GM21723 (cell line): Measurements from ENCODE around the gene MRGPRX4.
"Not testable (repeated sequence)": the region's sequence is repeated elsewhere in the genome, so short reads cannot be mapped to it uniquely, and the experiment has no call there.

ENCODE experiments used
- ATAC-seq: cut with Tn5 transposase; IDR thresholded peaks from one replicate; pipeline ENCODE4 v1.9.1; 2021; ENCODE audit warnings: mild to moderate bottlenecking, moderate library complexity; ENCODE audit not compliant: unreplicated experiment

The MRGPRX4 gene

GRCh38 chr11:18172666-18173065, at the start of gene MRGPRX4:
Gene MRGPRX4, plus strand, starts transcription at chr11:18172837. Its CDS starts 420 bp downstream, at chr11:18173257.
- no peak for ATAC-seq

- ATAC-seq = not testable (repeated sequence)
These were observed 41.5 kb upstream of the MRGPRX4 start for GRCh38 chr11:18131115-18131514.

GRCh38 chr11:18132341-18132740, 40.3 kb upstream of the MRGPRX4 start, which contains the start of gene MRGPRX3:
Gene MRGPRX3, plus strand, starts transcription at chr11:18132571. Its CDS starts 4,632 bp downstream, at chr11:18137203.
- ATAC-seq = no peak

- no peak for ATAC-seq
These were observed 37.3 kb upstream of the MRGPRX4 start for GRCh38 chr11:18135308-18135707.

- no peak for ATAC-seq
These were observed 35.3 kb upstream of the MRGPRX4 start for GRCh38 chr11:18137186-18137800.

GRCh38 chr11:18140145-18140544, 32.5 kb upstream of the MRGPRX4 start:
- no peak for ATAC-seq

- no peak for ATAC-seq
These were observed 28.4 kb upstream of the MRGPRX4 start for GRCh38 chr11:18144243-18144642.

- ATAC-seq = no peak
These were observed 27.6 kb upstream of the MRGPRX4 start for GRCh38 chr11:18145025-18145424.

GRCh38 chr11:18145837-18146236, 26.8 kb upstream of the MRGPRX4 start:
- no peak for ATAC-seq

GRCh38 chr11:18151581-18151980, 21.1 kb upstream of the MRGPRX4 start:
- no peak for ATAC-seq

- ATAC-seq = no peak
These were observed 4.3 kb upstream of the MRGPRX4 start for GRCh38 chr11:18168372-18168771.

- no peak for ATAC-seq
These were observed 1.1 kb upstream of the MRGPRX4 start for GRCh38 chr11:18171377-18172000.

- no peak for ATAC-seq
These were observed 709 bp downstream of the MRGPRX4 start for GRCh38 chr11:18173225-18173866.

GRCh38 chr11:18188796-18189195, 16.2 kb downstream of the MRGPRX4 start:
- no peak for ATAC-seq

GRCh38 chr11:18189476-18190245, 17.0 kb downstream of the MRGPRX4 start:
- ATAC-seq = not testable (repeated sequence)

- no peak for ATAC-seq
These were observed 18.7 kb downstream of the MRGPRX4 start for GRCh38 chr11:18191376-18191775.

GRCh38 chr11:18193010-18193409, 20.4 kb downstream of the MRGPRX4 start:
- peak; percentile 59 for ATAC-seq

GRCh38 chr11:18196532-18196931, 23.9 kb downstream of the MRGPRX4 start:
- no peak for ATAC-seq

- not testable (repeated sequence) for ATAC-seq
These were observed 25.1 kb downstream of the MRGPRX4 start for GRCh38 chr11:18197738-18198137.

GRCh38 chr11:18203723-18204122, 31.1 kb downstream of the MRGPRX4 start:
- no peak for ATAC-seq

- ATAC-seq = no peak
These were observed 31.6 kb downstream of the MRGPRX4 start for GRCh38 chr11:18204220-18204619.
